Caco-2 (cell line): ENCODE results near the gene TPM1. TPM values are rescaled to one million over a fixed set of nuclear protein-coding genes. Genes with fewer than 3 reads are reported as not detected.

Experiments
- BruUV-seq: library from RNA; stranded (reverse); fragments of 400-500 nt; replicated peaks from 2 replicates; lab custom pipeline; 2021; lab: Mats Ljungman, UMichigan
- CTCF ChIA-PET: fragments of 300-600 bp; sonication (Branson Sonifier 250); formaldehyde crosslinking; loops from one replicate; lab custom pipeline; 2022; ENCODE audit warnings: antibody characterized with exemption; lab: Charles Lee
- POLR2A ChIA-PET: fragments of 300-600 bp; sonication (Branson Sonifier 250); formaldehyde crosslinking; loops from one replicate; lab custom pipeline; 2022; ENCODE audit warnings: antibody characterized with exemption; lab: Charles Lee
- DNase-seq, 2 experiments: peaks; one replicate each; pipeline versions ENCODE4 v3.0.0 to v3.0.0-alpha.2; 2020 to 2022
- H3K27me3 ChIP-seq: replicated peaks from 2 replicates; pipeline ENCODE4 v1.6.0; 2011; ENCODE audit warnings: low read length; ENCODE audit not compliant: control insufficient read depth, insufficient read depth
- H3K36me3 ChIP-seq: 2 replicates; pipeline ENCODE4 v1.5.1; 2011; ENCODE audit warnings: low read length; ENCODE audit not compliant: control insufficient read depth, insufficient read depth
- H3K4me1 ChIP-seq: fragments of 250-450 bp; sonication (Bioruptor Pico); 2 replicates; pipeline ENCODE4 v1.5.1; 2020; ENCODE audit warnings: mild to moderate bottlenecking
- H3K4me3 ChIP-seq: 2 replicates; pipeline ENCODE4 v1.5.1; 2011; ENCODE audit warnings: low read depth, mild to moderate bottlenecking, control low read depth, low read length
- H3K9me3 ChIP-seq: fragments of 250-450 bp; sonication (Bioruptor Pico); 2 replicates; pipeline ENCODE4 v1.5.1; 2020; ENCODE audit warnings: mild to moderate bottlenecking, moderate library complexity
- H3K27ac Mint-ChIP-seq: one replicate; pipeline ENCODE4 v1.8.0; 2022; ENCODE audit warnings: mixed read lengths; ENCODE audit not compliant: unreplicated experiment
- H3K27me3 Mint-ChIP-seq: one replicate; pipeline ENCODE4 v1.8.0; 2022; ENCODE audit warnings: mixed read lengths; ENCODE audit not compliant: insufficient read depth, unreplicated experiment
- H3K36me3 Mint-ChIP-seq: one replicate; pipeline ENCODE4 v1.8.0; 2022; ENCODE audit warnings: mild to moderate bottlenecking, mixed read lengths; ENCODE audit not compliant: insufficient read depth, unreplicated experiment
- H3K4me1 Mint-ChIP-seq: one replicate; pipeline ENCODE4 v1.8.0; 2022; ENCODE audit warnings: low read depth, mixed read lengths; ENCODE audit not compliant: unreplicated experiment
- H3K4me3 Mint-ChIP-seq: one replicate; pipeline ENCODE4 v1.8.0; 2022; ENCODE audit warnings: mild to moderate bottlenecking, moderate library complexity, mixed read lengths; ENCODE audit not compliant: unreplicated experiment
- H3K9me3 Mint-ChIP-seq: one replicate; pipeline ENCODE4 v1.8.0; 2022; ENCODE audit warnings: mixed read lengths; ENCODE audit not compliant: unreplicated experiment
- CTCF ChIP-seq, 2 experiments: fragments of 200-600 bp in 1 of 2; IDR thresholded peaks; 1 replicate in 1 of 2; 2 replicates in 1 of 2; pipeline versions ENCODE4 v1.5.1 to v1.8.0; 2011 to 2022; ENCODE audit warnings: antibody characterized with exemption in 1 of 2, control low read depth in 1 of 2, inconsistent platforms in 1 of 2, low read depth in 1 of 2, low read length in 1 of 2, mild to moderate bottlenecking in 1 of 2, moderate library complexity in 1 of 2; ENCODE audit not compliant: insufficient read depth in 1 of 2, severe bottlenecking in 1 of 2, unreplicated experiment in 1 of 2
- intact Hi-C: fragments of 100-400 bp; cut with micrococcal nuclease; formaldehyde crosslinking; loops from one replicate; pipeline ENCODE4 v1.10.0; 2022; ENCODE audit not compliant: unreplicated experiment
- total RNA-seq: library from RNA; stranded (reverse); gene quantifications from 2 replicates; pipeline ENCODE4 v1.2.3, GENCODE V29; 2022

Gene TPM1
- total RNA-seq, 1 experiment from 2014 or later, result 193 TPM

- Histone ChIP-seq H3K9me3 (no peaks in the 10 kb centered on the region), H3K36me3 (no peaks in the 10 kb centered on the region), H3K4me1 (peaks cover 39% of the 10 kb centered on the region), H3K4me3 (no peak overlapping the region), H3K27me3 (no peaks in the 10 kb centered on the region)
- Mint-ChIP-seq H3K27me3 (no peaks in the 10 kb centered on the region), H3K27ac (peak overlapping the region; percentile 29), H3K36me3 (peaks cover 20% of the 10 kb centered on the region), H3K4me3 (no peak overlapping the region), H3K9me3 (no peaks in the 10 kb centered on the region), H3K4me1 (peaks cover 19% of the 10 kb centered on the region)
- no peak for TF ChIP-seq CTCF (IDR thresholded peaks at IDR 0.05; ENCODE audit: insufficient read depth in 1 of 2, low read depth in 1 of 2, low read length in 1 of 2, severe bottlenecking in 1 of 2, unreplicated experiment in 1 of 2)
- intact Hi-C loops, result loop anchor here (1.0 kb wide), 1 partner anchor 41 kb away; no protein-coding TSS in a partner anchor
- BruUV-seq, result no TSS peak
- no peak for DNase-seq
- POLR2A ChIA-PET, result interaction anchor here (1.0 kb wide), 2 partner anchors 9 to 40 kb away, joined by 3 read pairs; no protein-coding TSS in a partner anchor
- CTCF ChIA-PET, result no interaction called here
These were observed 3.4 kb upstream of the TPM1 start for GRCh38 chr15:63038926-63039673.

- no peak for TF ChIP-seq CTCF (IDR thresholded peaks at IDR 0.05; ENCODE audit: insufficient read depth in 1 of 2, low read depth in 1 of 2, low read length in 1 of 2, severe bottlenecking in 1 of 2, unreplicated experiment in 1 of 2)
- ChIA-PET POLR2A (interaction anchor here (1.0 kb wide), 1 partner anchor 41 kb away, joined by 3 read pairs; no protein-coding TSS in a partner anchor), CTCF (no interaction called here)
- Histone ChIP-seq H3K4me3 (no peak overlapping the region), H3K9me3 (no peaks in the 10 kb centered on the region), H3K36me3 (no peaks in the 10 kb centered on the region), H3K4me1 (peaks cover 40% of the 10 kb centered on the region), H3K27me3 (no peaks in the 10 kb centered on the region)
- no TSS peak for BruUV-seq
- no peak for DNase-seq
- H3K4me3 Mint-ChIP-seq, result no peak overlapping the region
- intact Hi-C loops, result loop anchor here (10.0 kb wide), 1 partner anchor 365 kb away; no protein-coding TSS in a partner anchor
- no peaks in the 10 kb centered on the region for H3K9me3 Mint-ChIP-seq
- H3K4me1 Mint-ChIP-seq, result peaks cover 20% of the 10 kb centered on the region
- peaks cover 27% of the 10 kb centered on the region for H3K36me3 Mint-ChIP-seq
- no peak overlapping the region for H3K27ac Mint-ChIP-seq
- H3K27me3 Mint-ChIP-seq, result no peaks in the 10 kb centered on the region
These were observed 2.7 kb upstream of the TPM1 start for GRCh38 chr15:63039811-63040210.

- POLR2A ChIA-PET, result interaction anchor here (1.0 kb wide), 1 partner anchor 42 kb away, joined by 3 read pairs; no protein-coding TSS in a partner anchor
- CTCF ChIA-PET, result no interaction called here
- Histone ChIP-seq H3K27me3 (no peaks in the 10 kb centered on the region), H3K4me1 (peaks cover 47% of the 10 kb centered on the region), H3K36me3 (no peaks in the 10 kb centered on the region), H3K9me3 (no peaks in the 10 kb centered on the region), H3K4me3 (no peak overlapping the region)
- BruUV-seq, result no TSS peak
- H3K4me3 Mint-ChIP-seq, result peak overlapping the region; percentile 80
- no peak for TF ChIP-seq CTCF (IDR thresholded peaks at IDR 0.05; ENCODE audit: insufficient read depth in 1 of 2, low read depth in 1 of 2, low read length in 1 of 2, severe bottlenecking in 1 of 2, unreplicated experiment in 1 of 2)
- no peaks in the 10 kb centered on the region for H3K27me3 Mint-ChIP-seq
- peak overlapping the region; percentile 96 for H3K27ac Mint-ChIP-seq
- DNase-seq, result no peak
- intact Hi-C loops, result loop anchor here (10.0 kb wide), 1 partner anchor 364 kb away; no protein-coding TSS in a partner anchor
- H3K36me3 Mint-ChIP-seq, result peaks cover 34% of the 10 kb centered on the region
- H3K4me1 Mint-ChIP-seq, result peaks cover 27% of the 10 kb centered on the region
- no peaks in the 10 kb centered on the region for H3K9me3 Mint-ChIP-seq
These were observed 2.0 kb upstream of the TPM1 start for GRCh38 chr15:63040509-63040908.
